Activated T-helper 1 cell treated with anti-CD3 and anti-CD28 coated beads, Interleukin-12 subunit alpha, Interleukin-12 subunit beta, Interleukin-2, Interleukin-4 antibody, amounts not matched to agents 30 ng/mL and 10 ng/mL and 1 ng/mL, durations not matched to agents 14 hours and 24 hours and 36 hours (primary cell): ENCODE data around the gene NFIX. TPM values are rescaled to one million over a fixed set of nuclear protein-coding genes. Genes with fewer than 3 reads are reported as not detected.
A peak's percentile ranks its signal among the peaks of the same experiment; 100 is the strongest.

ENCODE experiments used
- DNase-seq: peaks from one replicate; pipeline ENCODE4 v3.0.0; 2021; ENCODE audit warnings: low spot score
- H3K27ac Mint-ChIP-seq: one replicate; pipeline ENCODE4 v1.8.0; 2021; ENCODE audit warnings: mild to moderate bottlenecking, mixed read lengths
- H3K27me3 Mint-ChIP-seq: one replicate; pipeline ENCODE4 v1.8.0; 2022; ENCODE audit warnings: mild to moderate bottlenecking, moderate library complexity, mixed read lengths; ENCODE audit not compliant: insufficient read depth
- H3K36me3 Mint-ChIP-seq: one replicate; pipeline ENCODE4 v1.8.0; 2021; ENCODE audit warnings: low read depth, mixed read lengths
- H3K4me1 Mint-ChIP-seq: one replicate; pipeline ENCODE4 v1.8.0; 2021; ENCODE audit warnings: low read depth, mixed read lengths
- H3K4me3 Mint-ChIP-seq: one replicate; pipeline ENCODE4 v1.8.0; 2021; ENCODE audit warnings: mild to moderate bottlenecking, moderate library complexity, mixed read lengths
- H3K9me3 Mint-ChIP-seq: one replicate; pipeline ENCODE4 v1.8.0; 2021; ENCODE audit warnings: mixed read lengths
- intact Hi-C: fragments of 100-400 bp; cut with micrococcal nuclease; formaldehyde crosslinking; loops from one replicate; pipeline ENCODE4 v1.15.1; 2024
- total RNA-seq: library from RNA; stranded (reverse); gene quantifications from 2 replicates; pipeline ENCODE4 v1.2.3, GENCODE V29; 2022

The NFIX gene
- total RNA-seq, 1 donor from 2014 or later: 8.0 TPM

DNA sequence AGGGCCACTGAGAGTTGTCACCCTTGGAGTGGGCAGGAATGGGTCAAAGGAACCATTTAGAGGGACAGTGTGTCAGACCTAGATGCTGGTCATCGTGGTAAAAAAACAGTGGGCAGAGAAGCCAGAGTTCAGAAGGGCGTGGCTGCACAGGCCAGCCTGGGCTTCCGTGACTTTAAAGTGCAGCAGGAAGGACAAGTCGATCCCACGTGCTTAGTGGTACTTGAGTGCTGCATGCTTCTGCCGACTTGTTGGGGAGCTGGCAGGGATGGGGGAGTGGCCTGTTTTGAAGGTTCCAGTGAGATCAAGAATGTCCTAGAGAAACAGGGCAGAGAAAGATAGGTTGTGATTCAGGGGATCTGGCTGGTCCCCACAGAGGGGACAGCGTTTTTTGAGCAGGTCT is 90.4 kb downstream of the NFIX start:
- no peak for DNase-seq
- Mint-ChIP-seq H3K27ac (no peak overlapping the region), H3K4me3 (no peak overlapping the region), H3K9me3 (no peaks in the 10 kb centered on the region), H3K36me3 (no peaks in the 10 kb centered on the region), H3K4me1 (no peaks in the 10 kb centered on the region), H3K27me3 (peaks cover 6% of the 10 kb centered on the region)
- intact Hi-C loops: no loop called here

- DNase-seq: no peak
- Mint-ChIP-seq H3K27me3 (peaks cover 6% of the 10 kb centered on the region), H3K27ac (no peak overlapping the region), H3K4me3 (no peak overlapping the region), H3K4me1 (no peaks in the 10 kb centered on the region), H3K9me3 (no peaks in the 10 kb centered on the region), H3K36me3 (no peaks in the 10 kb centered on the region)
- intact Hi-C loops: no loop called here
Measured at GRCh38 chr19:13086341-13086740, 91.1 kb downstream of the NFIX start.

DNA sequence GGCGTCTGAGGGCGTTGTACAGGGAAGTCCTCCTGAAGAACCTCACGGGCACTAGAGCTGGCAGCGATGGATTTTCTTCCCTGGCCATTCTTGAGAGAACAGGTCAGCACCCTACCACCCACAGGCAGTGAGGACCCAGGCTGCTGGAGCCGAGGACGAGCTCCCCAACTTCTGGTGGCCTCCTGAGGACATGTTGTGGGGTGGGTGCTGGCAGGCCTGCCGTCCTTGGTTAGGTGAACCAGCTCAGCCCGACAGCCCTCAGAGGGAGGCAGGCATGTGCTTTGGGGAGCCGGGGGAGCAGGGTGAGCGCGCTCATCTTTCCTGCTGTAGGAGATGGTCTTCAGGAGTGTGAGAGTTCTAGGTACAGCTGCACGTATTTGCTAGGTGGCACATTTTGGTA is 92.0 kb downstream of the NFIX start:
- H3K27me3 Mint-ChIP-seq: peaks cover 6% of the 10 kb centered on the region
- H3K4me3 Mint-ChIP-seq: no peak overlapping the region
- no peaks in the 10 kb centered on the region for H3K4me1 Mint-ChIP-seq
- H3K36me3 Mint-ChIP-seq: no peaks in the 10 kb centered on the region
- intact Hi-C loops: no loop called here
- H3K9me3 Mint-ChIP-seq: no peaks in the 10 kb centered on the region
- no peak overlapping the region for H3K27ac Mint-ChIP-seq
- no peak for DNase-seq

DNA sequence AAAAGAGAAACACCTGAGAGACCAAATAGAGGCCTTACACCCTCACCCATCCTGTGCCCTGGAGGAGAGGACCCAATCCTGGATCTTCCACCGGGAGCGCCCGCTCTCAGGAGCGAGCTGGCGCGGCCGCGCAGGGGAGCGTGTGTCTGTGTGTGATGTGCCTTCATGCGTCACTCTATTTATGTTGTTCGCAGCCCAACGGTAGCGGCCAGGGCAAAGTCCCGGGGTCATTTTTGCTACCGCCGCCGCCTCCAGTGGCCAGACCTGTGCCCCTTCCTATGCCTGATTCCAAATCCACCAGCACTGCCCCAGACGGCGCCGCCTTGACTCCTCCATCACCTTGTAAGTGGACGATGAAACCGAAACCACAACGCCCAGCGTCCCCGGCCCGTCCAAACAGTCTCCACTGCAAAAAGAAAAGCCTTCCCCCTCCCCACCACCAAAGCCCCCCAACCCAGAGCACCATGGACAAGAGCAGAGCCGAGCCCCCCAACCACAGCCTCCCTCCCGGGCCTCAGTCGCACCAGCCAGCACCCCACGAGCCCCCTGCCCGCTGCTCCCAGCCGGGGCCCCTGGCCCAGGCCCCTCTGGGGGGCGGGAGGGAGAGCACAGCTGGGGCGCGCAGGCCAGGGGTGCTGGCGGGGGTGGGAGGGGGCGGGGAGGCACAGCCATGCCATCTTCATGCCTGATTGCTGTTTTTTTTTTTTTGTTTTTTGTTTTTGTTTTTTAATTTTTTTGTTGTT is 92.7 kb downstream of the NFIX start:
- Mint-ChIP-seq H3K4me3 (no peak overlapping the region), H3K27ac (no peak overlapping the region), H3K36me3 (no peaks in the 10 kb centered on the region), H3K27me3 (peaks cover 6% of the 10 kb centered on the region), H3K4me1 (no peaks in the 10 kb centered on the region), H3K9me3 (no peaks in the 10 kb centered on the region)
- DNase-seq: no peak
- intact Hi-C loops: no loop called here

GRCh38 chr19:13089139-13089856 is 94.0 kb downstream of the NFIX start:
- H3K4me3 Mint-ChIP-seq: no peak overlapping the region
- H3K9me3 Mint-ChIP-seq: no peaks in the 10 kb centered on the region
- no peak for DNase-seq
- H3K36me3 Mint-ChIP-seq: no peaks in the 10 kb centered on the region
- H3K4me1 Mint-ChIP-seq: no peaks in the 10 kb centered on the region
- intact Hi-C loops: no loop called here
- H3K27me3 Mint-ChIP-seq: peaks cover 8% of the 10 kb centered on the region
- no peak overlapping the region for H3K27ac Mint-ChIP-seq

DNA sequence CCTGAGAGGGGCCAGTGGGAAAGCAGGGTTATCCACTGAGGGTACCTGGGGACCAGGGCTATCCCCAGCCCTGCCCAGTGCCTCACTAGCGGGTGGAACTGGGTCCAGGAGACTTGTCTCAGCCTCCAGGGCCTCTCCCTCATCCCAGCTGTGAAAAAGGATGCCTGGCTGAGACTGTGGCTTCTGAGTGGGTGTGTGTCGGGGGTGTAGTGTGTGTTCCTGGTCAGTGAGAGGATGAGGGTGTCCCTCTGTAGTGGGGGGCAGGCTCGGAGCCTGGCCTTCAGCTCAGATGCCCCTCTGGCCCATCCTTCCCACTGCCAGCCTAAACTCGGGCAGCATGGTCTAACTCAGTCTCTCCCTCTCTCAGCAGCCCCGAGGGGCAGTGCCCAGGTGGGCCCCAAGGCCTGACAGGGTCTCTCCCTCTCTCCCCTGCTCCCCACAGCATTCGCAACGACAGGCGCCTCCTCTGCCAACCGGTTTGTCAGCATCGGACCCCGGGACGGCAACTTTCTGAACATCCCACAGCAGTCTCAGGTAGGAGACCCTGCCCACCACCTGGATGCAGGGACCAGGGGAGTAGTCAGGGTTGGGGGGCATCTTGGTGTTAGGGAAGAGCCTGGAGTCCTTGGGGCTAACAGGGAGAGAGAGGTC is 94.7 kb downstream of the NFIX start:
- Mint-ChIP-seq H3K9me3 (no peaks in the 10 kb centered on the region), H3K4me3 (no peak overlapping the region), H3K36me3 (no peaks in the 10 kb centered on the region), H3K4me1 (no peaks in the 10 kb centered on the region), H3K27ac (no peak overlapping the region), H3K27me3 (peaks cover 8% of the 10 kb centered on the region)
- no peak for DNase-seq
- intact Hi-C loops: no loop called here

- Mint-ChIP-seq H3K36me3 (no peaks in the 10 kb centered on the region), H3K27ac (no peak overlapping the region)
- intact Hi-C loops: no loop called here
Measured at GRCh38 chr19:13090511-13091231, 95.4 kb downstream of the NFIX start.

DNA sequence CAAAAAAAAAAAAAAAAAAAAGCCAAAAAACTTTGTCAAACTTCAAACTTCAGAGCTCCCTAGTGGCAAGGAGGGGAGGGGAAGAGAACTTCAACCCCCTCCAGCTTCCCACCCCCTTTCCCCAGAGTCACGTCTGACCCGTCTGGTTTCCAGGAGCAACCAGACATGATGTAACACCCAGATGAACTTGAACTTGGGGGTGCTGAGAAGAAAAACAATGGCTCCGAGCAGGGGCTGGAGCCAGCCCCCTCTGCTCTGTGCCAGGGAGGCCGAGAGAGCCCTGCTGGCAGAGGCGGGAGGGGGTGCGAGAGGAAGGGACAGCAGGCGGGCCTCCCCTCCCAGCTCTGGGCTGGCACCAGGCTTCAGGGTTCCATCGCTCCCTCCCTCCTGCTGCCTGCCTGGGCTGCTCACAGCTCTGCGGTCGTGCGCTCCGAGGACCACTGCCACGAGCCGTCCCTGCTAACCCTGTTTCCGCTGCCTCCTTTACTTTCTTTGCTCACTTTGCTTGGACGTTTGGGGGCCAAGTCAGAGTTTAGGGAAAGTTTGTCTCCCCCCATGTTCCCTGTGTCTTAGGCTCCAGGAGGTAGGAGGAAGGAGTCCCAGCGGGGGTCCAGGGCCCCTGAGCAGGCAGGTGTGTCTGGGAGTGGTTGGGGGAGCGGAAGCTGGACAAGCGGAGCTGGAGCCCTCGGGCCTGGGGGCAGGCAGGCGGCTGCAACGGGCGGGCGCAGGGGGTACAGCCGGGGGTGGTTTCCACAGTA is 96.3 kb downstream of the NFIX start:
- Mint-ChIP-seq H3K4me3 (no peak overlapping the region), H3K27ac (no peak overlapping the region), H3K36me3 (peaks cover 1% of the 10 kb centered on the region), H3K4me1 (peaks cover 7% of the 10 kb centered on the region), H3K27me3 (peaks cover 10% of the 10 kb centered on the region), H3K9me3 (no peaks in the 10 kb centered on the region)
- intact Hi-C loops: no loop called here
- no peak for DNase-seq

More at GRCh38 chr19:13090511-13091231, 95.4 kb downstream of the NFIX start:
- H3K4me1 Mint-ChIP-seq: peaks cover under 1% of the 10 kb centered on the region
- H3K27me3 Mint-ChIP-seq: peaks cover 8% of the 10 kb centered on the region
- no peak for DNase-seq
- H3K9me3 Mint-ChIP-seq: no peaks in the 10 kb centered on the region
- H3K4me3 Mint-ChIP-seq: no peak overlapping the region

GRCh38 chr19:13092158-13092543 is 96.9 kb downstream of the NFIX start:
- Mint-ChIP-seq H3K4me3 (no peak overlapping the region), H3K27me3 (peaks cover 13% of the 10 kb centered on the region), H3K36me3 (peaks cover 1% of the 10 kb centered on the region), H3K27ac (no peak overlapping the region), H3K4me1 (peaks cover 11% of the 10 kb centered on the region), H3K9me3 (no peaks in the 10 kb centered on the region)
- DNase-seq: no peak
- intact Hi-C loops: no loop called here

DNA sequence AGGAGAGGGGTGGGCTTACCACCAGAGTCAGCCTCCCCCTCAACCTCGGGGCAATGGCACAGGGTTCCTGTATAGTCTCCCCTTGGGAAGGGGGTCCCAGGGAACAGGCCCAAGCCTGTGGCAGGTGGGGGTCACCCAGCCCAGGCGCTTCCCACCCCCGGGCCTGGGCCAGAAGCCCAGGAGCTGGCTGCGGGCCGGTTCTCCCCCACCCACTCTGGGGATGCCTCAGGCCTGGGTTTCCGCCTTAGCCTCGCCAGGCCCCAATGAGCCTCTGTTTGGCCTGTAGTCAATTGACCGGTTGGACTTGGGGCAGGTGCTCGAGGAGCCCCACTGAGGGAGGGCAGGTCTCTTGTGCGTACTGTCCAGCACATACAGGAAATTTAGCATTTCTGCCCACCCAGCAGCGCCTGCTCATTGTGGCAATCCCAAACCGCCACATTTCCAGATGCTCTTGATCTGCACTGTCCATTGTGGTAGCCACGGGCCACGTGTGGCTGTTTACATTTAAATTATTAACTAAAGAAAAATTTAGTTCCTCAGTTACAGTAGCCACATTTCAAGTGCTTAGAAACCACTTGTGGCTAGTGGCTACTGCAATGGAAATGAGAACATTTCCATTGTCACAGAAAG is 97.4 kb downstream of the NFIX start:
- Mint-ChIP-seq H3K9me3 (no peaks in the 10 kb centered on the region), H3K4me1 (peaks cover 12% of the 10 kb centered on the region), H3K4me3 (no peak overlapping the region), H3K27me3 (peaks cover 15% of the 10 kb centered on the region), H3K36me3 (peaks cover 1% of the 10 kb centered on the region), H3K27ac (no peak overlapping the region)
- no peak for DNase-seq
- intact Hi-C loops: loop anchor here (1.0 kb wide), 3 partner anchors 31 to 127 kb away; no protein-coding TSS in a partner anchor

- DNase-seq: peak; percentile 63
- H3K27ac Mint-ChIP-seq: no peak overlapping the region
- H3K4me1 Mint-ChIP-seq: peaks cover 12% of the 10 kb centered on the region
- intact Hi-C loops: loop anchor here (1.0 kb wide), 4 partner anchors 32 to 128 kb away; no protein-coding TSS in a partner anchor
- H3K4me3 Mint-ChIP-seq: no peak overlapping the region
- no peaks in the 10 kb centered on the region for H3K9me3 Mint-ChIP-seq
- H3K36me3 Mint-ChIP-seq: peaks cover 1% of the 10 kb centered on the region
- H3K27me3 Mint-ChIP-seq: peaks cover 19% of the 10 kb centered on the region
Measured at GRCh38 chr19:13093407-13094105, 98.3 kb downstream of the NFIX start.
